GM12872 (cell line): Measurements from ENCODE around the gene IFI16.

Experiments used
- CTCF ChIP-seq: IDR thresholded peaks from 3 replicates; pipeline ENCODE4 v1.5.1; 2011; ENCODE audit warnings: low read depth, mild to moderate bottlenecking, low read length, moderate library complexity; ENCODE audit not compliant: insufficient read depth

IFI16 gene

DNA sequence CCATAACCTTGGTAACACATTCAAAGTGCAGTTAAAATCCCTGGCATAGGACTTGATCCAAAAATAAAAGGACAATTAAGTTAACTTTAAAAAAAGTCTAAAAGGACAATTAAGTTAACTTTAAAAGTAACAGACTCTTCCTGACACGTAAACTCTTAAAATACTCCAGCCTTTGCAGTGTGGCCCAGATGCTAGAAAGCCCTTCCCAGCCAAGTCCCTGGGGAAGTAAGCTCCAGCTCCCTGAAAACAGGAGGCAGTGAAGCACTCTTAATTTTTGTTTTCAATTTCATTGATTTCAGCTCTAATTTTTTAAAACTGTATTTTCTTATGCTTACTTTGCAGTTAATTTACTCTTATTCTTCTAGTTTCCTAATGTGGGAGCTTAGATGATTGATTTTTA is 71.9 kb downstream of the IFI16 start:
- TF ChIP-seq CTCF, result no peak

GRCh38 chr1:159083013-159083412 is 73.3 kb downstream of the IFI16 start:
- TF ChIP-seq CTCF, result no peak

DNA sequence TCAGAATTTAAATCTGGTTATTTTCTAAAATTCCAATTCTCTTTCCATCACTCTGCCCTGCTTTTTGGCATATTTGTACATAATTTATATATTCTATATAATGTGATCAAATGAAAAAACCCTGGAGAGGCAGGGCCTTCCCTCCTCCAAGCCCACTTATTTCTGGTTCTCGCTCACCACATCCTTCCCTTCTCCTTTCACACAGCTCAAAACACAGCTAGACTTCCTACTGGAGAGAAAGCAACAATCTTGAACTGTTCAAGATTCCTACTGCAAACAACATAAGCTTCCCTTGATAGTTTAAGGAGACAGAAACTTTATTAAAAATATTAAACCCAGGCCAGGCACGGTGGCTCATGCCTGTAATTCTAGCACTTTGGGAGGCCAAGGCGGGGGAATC is 74.4 kb downstream of the IFI16 start:
- no peak for TF ChIP-seq CTCF

DNA sequence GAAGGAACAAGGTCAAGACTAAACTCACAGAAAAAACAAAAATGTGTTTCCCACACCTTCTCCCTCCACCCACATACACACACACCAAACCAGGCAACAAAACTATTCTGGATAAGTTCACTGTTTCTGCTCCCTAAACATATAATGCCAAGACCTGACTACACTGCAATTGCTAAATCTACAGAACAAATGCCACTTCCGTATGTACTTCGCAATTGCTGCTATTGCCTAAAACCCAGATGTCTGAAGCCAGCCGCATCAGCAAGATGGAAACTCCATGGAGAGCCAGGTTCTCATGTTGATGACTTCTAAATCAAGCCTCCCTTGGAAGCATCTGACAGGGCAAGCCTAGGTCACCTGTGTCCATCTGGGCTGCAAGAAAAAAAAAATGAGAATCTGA is 75.2 kb downstream of the IFI16 start:
- no peak for TF ChIP-seq CTCF

DNA sequence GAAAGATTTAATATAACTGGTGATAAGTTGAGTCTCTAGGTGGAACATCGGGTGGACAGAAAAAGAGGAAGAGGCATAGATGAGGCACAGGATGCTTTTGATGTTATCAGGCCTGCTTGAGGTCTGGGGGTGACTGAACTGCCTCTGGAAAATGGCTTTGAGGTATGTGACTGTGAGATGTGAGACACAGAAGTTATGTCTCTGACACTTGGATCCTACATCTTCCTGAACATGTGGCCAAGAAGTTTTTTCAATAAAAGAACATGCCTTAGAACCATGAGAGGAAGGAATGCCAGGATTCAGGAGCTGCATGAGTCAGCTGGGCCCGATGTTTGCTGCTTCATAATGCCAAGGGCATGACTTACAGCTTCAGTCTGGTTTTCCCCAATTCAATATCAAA is 78.3 kb downstream of the IFI16 start:
- no peak for TF ChIP-seq CTCF

GRCh38 chr1:159088546-159089183 is 79.0 kb downstream of the IFI16 start:
- TF ChIP-seq CTCF, result no peak

DNA sequence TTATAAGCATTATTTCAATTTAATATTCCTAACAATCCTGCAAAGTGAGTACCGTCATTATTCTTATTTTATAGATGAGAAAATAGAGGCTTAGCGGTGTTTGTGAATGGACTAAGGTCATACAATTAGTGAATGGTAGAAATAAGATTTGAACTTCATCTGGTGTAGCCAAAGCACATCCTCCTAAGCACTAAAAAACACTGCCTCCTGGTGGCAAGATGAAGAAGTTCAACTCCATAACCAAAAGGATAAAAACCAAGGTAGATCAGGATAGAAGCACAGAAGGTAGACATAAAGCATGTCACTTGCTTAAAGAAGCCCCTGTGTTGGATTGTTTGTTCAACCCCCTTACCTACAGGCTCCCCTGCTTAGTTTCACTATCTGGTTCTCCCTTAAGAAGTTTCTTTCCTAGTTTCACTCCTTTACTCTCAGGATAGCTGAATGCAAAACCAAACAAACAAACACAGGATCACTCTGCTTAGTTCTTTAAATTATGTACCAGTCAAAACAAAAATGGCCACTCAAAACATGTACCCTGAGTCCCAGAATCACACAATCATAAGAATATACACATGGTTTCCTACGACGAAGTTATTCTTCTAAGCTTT is 79.6 kb downstream of the IFI16 start:
- TF ChIP-seq CTCF, result peak; percentile 77
